CD1c-positive myeloid dendritic cell (primary cell): ENCODE measurements around the gene DONSON.
"Not testable (repeated sequence)": the region's sequence is repeated elsewhere in the genome, so short reads cannot be mapped to it uniquely, and the experiment has no call there.

ENCODE experiments used
- DNase-seq: peaks from one replicate; pipeline ENCODE4 v3.0.0-alpha.2; 2016; ENCODE audit errors: extremely low spot score

The DONSON gene

DNA sequence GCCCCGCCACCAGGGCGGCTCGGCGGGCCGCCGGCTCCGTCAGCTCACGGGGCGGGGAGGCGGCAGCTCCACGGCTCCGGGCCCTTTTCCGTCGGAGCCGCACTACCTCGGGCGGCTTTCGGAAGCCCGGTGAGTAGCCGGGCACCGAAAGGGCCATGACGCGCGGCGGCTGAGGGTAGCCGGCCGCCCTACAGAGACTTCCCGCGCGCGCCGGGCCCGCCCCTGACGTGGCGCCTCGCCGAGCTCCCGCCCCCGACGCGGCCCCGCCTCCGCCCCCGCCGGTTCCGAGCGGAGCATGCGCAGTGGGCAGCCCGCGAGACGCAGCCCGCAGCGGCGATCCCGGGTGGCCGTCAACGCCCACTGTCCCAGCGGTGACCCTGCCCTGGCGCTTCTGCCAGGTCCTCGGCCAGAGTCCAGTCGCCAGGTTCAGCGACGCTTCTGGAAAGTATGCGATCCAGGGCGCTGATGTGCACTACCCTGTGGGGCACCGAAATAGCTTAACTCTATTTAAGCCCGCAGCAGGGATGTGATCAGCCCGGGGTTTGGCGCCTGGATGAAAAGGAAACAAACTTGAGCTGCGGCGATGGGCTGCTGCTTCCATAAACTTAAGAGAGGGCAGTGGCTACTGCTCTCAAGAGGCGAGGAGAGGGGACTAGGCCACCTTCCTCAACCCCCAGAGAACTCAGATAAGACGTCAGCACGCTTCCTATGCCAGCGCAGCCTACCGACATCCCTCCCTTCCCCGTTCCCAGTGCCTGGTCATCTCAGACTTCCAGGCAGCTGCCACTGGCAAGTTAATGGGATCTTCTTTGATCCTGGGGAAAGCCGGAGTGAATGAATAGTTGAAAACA, at the start of gene DONSON:
Gene DONSON, minus strand, starts transcription at position 200 of the 851 bp plus-strand sequence. Its CDS starts 43 bp downstream, at position 157.
- peak; percentile 96 for DNase-seq

- DNase-seq, result no peak
Measured at GRCh38 chr21:33634254-33634653, 45.8 kb upstream of the DONSON start.

GRCh38 chr21:33626151-33626550, 37.7 kb upstream of the DONSON start:
- not testable (repeated sequence) for DNase-seq

- DNase-seq, result no peak
Measured at GRCh38 chr21:33622253-33622652, 33.8 kb upstream of the DONSON start.

DNA sequence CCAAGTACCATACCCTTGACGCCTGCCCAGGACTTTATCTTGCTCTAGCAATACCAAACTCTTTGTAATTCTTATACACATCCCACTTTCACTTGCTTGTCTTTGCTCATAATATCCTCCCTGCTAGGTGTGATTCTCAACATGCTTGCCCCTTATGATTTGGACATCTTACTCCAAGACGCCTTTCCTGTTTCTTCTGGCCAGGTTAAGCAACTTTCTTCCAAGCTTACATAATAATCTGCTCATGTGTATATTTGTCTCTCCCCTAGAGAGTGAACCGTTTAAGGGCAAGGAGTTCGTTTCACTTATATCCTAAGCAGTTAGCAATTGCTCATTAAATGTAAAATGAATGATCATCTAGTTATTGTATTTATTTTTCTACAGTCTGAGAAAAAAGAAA, 31.2 kb upstream of the DONSON start:
- no peak for DNase-seq

- DNase-seq, result no peak
Measured at GRCh38 chr21:33618407-33618806, 29.9 kb upstream of the DONSON start.

DNA sequence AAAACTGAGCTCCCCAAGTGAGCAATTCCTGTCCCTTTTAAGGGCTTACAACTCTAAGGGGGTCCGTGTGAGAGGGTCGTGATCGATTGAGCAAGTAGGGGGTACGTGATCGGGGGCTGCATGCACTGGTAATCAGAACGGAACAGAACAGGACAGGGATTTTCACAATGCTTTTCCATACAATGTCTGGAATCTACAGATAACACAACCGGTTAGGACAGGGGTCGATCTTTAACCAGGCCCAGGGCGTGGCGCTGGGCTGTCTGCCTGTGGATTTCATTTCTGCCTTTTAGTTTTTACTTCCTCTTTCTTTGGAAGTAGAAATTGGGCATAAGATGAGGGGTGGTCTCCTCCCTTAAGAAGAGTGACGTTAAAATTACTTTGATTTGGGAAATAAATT, 29.1 kb upstream of the DONSON start:
- DNase-seq, result not testable (repeated sequence)

GRCh38 chr21:33611006-33611744, 22.7 kb upstream of the DONSON start:
- DNase-seq, result no peak

- no peak for DNase-seq
Measured at GRCh38 chr21:33608559-33608958, 20.1 kb upstream of the DONSON start.

DNA sequence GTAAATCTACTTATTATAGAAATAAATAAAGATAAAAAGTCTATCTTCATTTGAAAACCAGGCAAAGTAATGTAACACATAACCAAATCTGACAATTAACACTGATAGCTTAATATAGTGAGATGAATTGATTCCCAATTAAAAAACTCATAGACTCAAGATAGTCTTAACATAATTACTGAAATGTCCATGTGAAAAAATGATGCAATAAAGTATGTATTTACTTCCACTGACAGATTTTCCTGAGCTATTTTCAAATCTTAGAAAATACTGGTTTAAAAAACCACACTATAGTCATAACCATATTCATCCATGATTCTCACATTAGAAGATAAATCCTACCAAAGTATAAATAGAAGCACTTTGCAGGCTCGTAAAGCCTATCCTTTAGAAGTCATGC, 9.6 kb upstream of the DONSON start:
- no peak for DNase-seq

GRCh38 chr21:33587792-33588484, 546 bp downstream of the DONSON start:
- DNase-seq, result peak; percentile 19

- DNase-seq, result no peak
Measured at GRCh38 chr21:33586927-33587326, 1.6 kb downstream of the DONSON start.

- no peak for DNase-seq
Measured at GRCh38 chr21:33584455-33584854, 4.0 kb downstream of the DONSON start.

DNA sequence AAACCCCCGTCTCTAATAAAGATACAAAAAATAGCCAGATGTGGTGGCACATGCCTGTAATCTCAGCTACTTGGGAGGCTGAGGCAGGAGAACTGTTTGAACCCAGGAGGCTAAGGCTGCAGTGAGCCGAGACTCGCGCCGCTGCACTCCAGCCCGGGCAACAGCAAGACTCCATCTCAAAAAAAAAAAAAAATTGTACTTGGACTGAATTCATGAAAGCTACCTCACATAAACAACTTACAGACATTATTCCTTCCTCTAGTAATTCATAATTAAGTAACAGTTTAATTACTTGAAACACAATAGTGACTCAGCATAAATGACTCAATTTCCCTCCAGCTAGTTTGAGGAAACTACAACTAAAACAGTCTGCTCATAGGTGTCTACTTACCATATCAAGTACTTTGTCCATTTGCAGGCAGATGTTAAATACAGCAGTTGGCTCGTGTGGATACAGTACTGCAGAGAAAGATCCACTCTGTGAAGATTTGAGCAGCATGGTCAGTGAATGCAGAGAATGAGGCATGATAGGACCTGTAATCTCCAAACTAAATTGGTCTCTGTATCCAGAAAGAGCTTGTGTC, 9.4 kb downstream of the DONSON start:
- DNase-seq, result peak; percentile 14

DNA sequence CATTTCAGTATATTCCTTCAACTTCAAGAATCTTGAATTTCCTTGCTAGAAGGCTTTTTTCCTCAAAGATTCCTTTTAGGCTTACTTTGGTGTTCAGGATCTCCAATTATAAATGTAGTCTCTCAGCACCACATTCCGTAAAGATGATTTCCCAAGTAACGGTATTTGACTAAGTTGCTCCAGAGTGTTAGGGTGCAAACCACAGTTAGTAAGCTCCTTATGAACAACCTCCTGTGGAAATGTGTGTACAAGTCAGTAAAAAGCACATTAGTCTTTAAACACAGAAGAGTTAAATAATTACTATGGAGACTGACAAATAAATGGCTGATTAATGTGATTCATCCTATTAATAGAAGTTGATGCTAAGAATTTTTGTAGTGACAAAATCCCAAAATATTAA, 10.3 kb downstream of the DONSON start:
- no peak for DNase-seq

- not testable (repeated sequence) for DNase-seq
Measured at GRCh38 chr21:33576741-33577141, 11.7 kb downstream of the DONSON start.

DNA sequence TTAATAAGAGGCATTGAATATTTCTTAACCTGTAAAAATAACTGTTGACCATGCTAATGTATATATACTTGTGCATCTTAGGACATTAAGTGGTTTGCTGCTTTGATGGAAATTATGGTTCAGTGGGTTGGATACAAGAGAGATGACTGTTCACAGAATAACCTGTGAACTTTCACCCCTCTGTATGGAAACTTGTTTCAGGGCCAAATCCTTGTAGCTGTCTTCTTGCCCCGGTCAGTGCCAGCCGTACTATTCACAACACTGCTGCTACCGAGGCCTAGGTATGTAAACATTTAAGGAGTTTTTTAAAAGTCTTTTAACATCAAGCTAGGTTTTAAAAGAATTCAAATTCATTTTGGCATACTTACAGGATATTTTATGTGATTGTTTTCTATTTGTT, 16.1 kb downstream of the DONSON start:
- no peak for DNase-seq

- no peak for DNase-seq
Measured at GRCh38 chr21:33569991-33570390, 18.5 kb downstream of the DONSON start.

DNA sequence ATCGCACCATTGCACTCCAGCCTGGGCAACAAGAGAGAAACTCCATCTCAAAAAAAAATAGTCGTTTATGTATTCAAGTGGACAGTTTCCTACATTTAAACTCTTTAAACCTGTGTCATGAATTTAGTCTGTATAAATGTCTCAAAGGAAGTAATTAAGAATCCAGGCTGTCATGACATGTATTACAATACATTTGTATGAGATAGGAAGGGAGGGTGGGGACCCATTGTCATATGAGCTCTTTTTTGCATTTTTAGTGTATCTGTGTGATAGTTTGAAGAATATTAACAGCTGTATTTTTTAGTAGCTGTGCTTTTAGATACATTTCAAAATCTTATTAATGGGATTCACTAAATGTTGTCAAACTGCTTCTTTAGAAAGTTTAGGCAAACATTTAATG, 20.0 kb downstream of the DONSON start:
- no peak for DNase-seq

DNA sequence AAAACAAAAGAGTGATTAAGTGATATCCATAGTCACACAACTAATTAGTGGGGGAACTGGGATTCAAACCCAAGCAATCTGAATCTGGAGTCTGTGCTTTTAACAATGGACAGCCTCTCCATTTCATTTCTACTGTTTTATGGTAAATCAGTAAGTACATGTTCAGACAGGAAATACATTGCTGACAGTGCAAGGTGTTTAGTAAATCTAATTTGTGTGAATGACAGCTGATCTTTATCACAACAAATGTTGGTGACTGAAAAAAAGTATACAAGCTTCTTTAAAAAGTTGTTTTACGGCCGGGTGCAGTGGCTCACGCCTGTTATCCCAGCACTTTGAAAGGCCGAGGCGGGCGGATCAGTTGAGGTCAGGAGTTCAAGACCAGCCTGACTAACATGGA, 20.6 kb downstream of the DONSON start:
- DNase-seq, result no peak

- DNase-seq, result no peak
Measured at GRCh38 chr21:33566514-33566913, 22.0 kb downstream of the DONSON start.

- DNase-seq, result no peak
Measured at GRCh38 chr21:33562389-33562788, 26.1 kb downstream of the DONSON start.
